ENCODE data around the gene HINFP.

Gene HINFP

GRCh38 chr11:119121811-119122124 lies 388 bp downstream of the HINFP start:
- no peak for TF ChIP-seq RARB (CRISPR knock-in tag; IDR thresholded peaks at IDR 0.05)
- TF ChIP-seq POU6F1 (CRISPR knock-in tag; IDR thresholded peaks at IDR 0.05; ENCODE audit: borderline replicate concordance, low read depth), result no peak
- no peak for TF ChIP-seq ZNF70 (CRISPR knock-in tag; IDR thresholded peaks at IDR 0.05)
- TF ChIP-seq ZNF565 (CRISPR knock-in tag; conservative IDR thresholded peaks at IDR 0.05; ENCODE audit: low read depth), result no peak
- TF ChIP-seq SNAI2 (CRISPR knock-in tag; IDR thresholded peaks at IDR 0.05), result no peak
- no peak for TF ChIP-seq TOX (CRISPR knock-in tag; IDR thresholded peaks at IDR 0.05; ENCODE audit: borderline replicate concordance)
- TF ChIP-seq CSRNP3 (CRISPR knock-in tag; IDR thresholded peaks at IDR 0.05), result no peak
- TF ChIP-seq ZFP3 (CRISPR knock-in tag; IDR thresholded peaks at IDR 0.05), result no peak
- ATAC-seq, result no peak

GRCh38 chr11:119125821-119126220 lies 4.4 kb downstream of the HINFP start:
- TF ChIP-seq CREB5 (CRISPR knock-in tag; IDR thresholded peaks at IDR 0.05; ENCODE audit: low read depth) (no peak), ZFP30 (CRISPR knock-in tag; IDR thresholded peaks at IDR 0.05) (no peak), ARNTL (CRISPR knock-in tag; IDR thresholded peaks at IDR 0.05; ENCODE audit: borderline replicate concordance, low read depth) (no peak), SNAI2 (CRISPR knock-in tag; IDR thresholded peaks at IDR 0.05) (no peak), GLIS3 (CRISPR knock-in tag; IDR thresholded peaks at IDR 0.05) (no peak), PATZ1 (CRISPR knock-in tag; IDR thresholded peaks at IDR 0.05; ENCODE audit: borderline replicate concordance) (no peak)
- ATAC-seq, result no peak

- no peak for ATAC-seq
- no peak for TF ChIP-seq ZNF70 (CRISPR knock-in tag; IDR thresholded peaks at IDR 0.05)
- no peak for TF ChIP-seq POU6F1 (CRISPR knock-in tag; IDR thresholded peaks at IDR 0.05; ENCODE audit: borderline replicate concordance, low read depth)
- no peak for TF ChIP-seq ZC3H10 (CRISPR knock-in tag; IDR thresholded peaks at IDR 0.05)
- TF ChIP-seq PPARA (CRISPR knock-in tag; IDR thresholded peaks at IDR 0.05; ENCODE audit: borderline replicate concordance), result no peak
- TF ChIP-seq CREB5 (CRISPR knock-in tag; IDR thresholded peaks at IDR 0.05; ENCODE audit: low read depth), result no peak
- TF ChIP-seq OSR1 (CRISPR knock-in tag; IDR thresholded peaks at IDR 0.05), result no peak
- no peak for TF ChIP-seq ZFP3 (CRISPR knock-in tag; IDR thresholded peaks at IDR 0.05)
- TF ChIP-seq CSRNP3 (CRISPR knock-in tag; IDR thresholded peaks at IDR 0.05), result no peak
- no peak for TF ChIP-seq ZNF565 (CRISPR knock-in tag; conservative IDR thresholded peaks at IDR 0.05; ENCODE audit: low read depth)
- TF ChIP-seq GLIS3 (CRISPR knock-in tag; IDR thresholded peaks at IDR 0.05), result no peak
- no peak for TF ChIP-seq TCF4 (CRISPR knock-in tag; IDR thresholded peaks at IDR 0.05; ENCODE audit: borderline replicate concordance)
- no peak for TF ChIP-seq ISL1 (CRISPR knock-in tag; IDR thresholded peaks at IDR 0.05)
- TF ChIP-seq ZFP30 (CRISPR knock-in tag; IDR thresholded peaks at IDR 0.05), result no peak
Measured at GRCh38 chr11:119126675-119127268, 5.4 kb downstream of the HINFP start.
